Endodermal cell (in vitro differentiated cells): Measurements from ENCODE around the gene C1QBP. TPM values are rescaled to one million over a fixed set of nuclear protein-coding genes. Genes with fewer than 3 reads are reported as not detected.

ENCODE experiments used
- DNase-seq: peaks from one replicate; pipeline ENCODE4 v3.0.0-alpha.2; 2017
- H3K27ac ChIP-seq: 2 replicates; pipeline ENCODE4 v1.5.1; 2013; ENCODE audit warnings: mild to moderate bottlenecking, low read depth, low read length, moderate library complexity
- H3K27me3 ChIP-seq: 2 replicates; pipeline ENCODE4 v1.6.1; 2013; ENCODE audit warnings: mild to moderate bottlenecking, low read length, moderate library complexity; ENCODE audit not compliant: insufficient read depth, control insufficient read depth, poor library complexity, severe bottlenecking
- H3K36me3 ChIP-seq: 2 replicates; pipeline ENCODE4 v1.7.0; 2013; ENCODE audit warnings: mild to moderate bottlenecking, low read length, moderate library complexity; ENCODE audit not compliant: control insufficient read depth, insufficient read depth
- H3K4me1 ChIP-seq: one replicate; pipeline ENCODE4 v1.7.0; 2013; ENCODE audit warnings: low read length; ENCODE audit not compliant: control insufficient read depth, insufficient read depth
- H3K4me3 ChIP-seq: 2 replicates; pipeline ENCODE4 v1.5.1; 2013; ENCODE audit warnings: mild to moderate bottlenecking, low read length, moderate library complexity
- H3K9ac ChIP-seq: 2 replicates; pipeline ENCODE4 v1.6.1; 2013; ENCODE audit warnings: mild to moderate bottlenecking, low read length, moderate library complexity; ENCODE audit not compliant: poor library complexity, severe bottlenecking; ENCODE audit errors: extremely low read depth
- H3K9me3 ChIP-seq: 2 replicates; pipeline ENCODE4 v1.6.1; 2013; ENCODE audit warnings: mild to moderate bottlenecking, low read length, moderate library complexity; ENCODE audit not compliant: control insufficient read depth
- H3K27ac Mint-ChIP-seq: 2 replicates; pipeline ENCODE4 v1.8.0; 2020; ENCODE audit warnings: mixed read lengths
- H3K27me3 Mint-ChIP-seq: 2 replicates; pipeline ENCODE4 v1.8.0; 2021; ENCODE audit warnings: mild to moderate bottlenecking, mixed read lengths; ENCODE audit not compliant: insufficient read depth
- H3K36me3 Mint-ChIP-seq: 2 replicates; pipeline ENCODE4 v1.8.0; 2020; ENCODE audit warnings: low read depth, mixed read lengths
- H3K4me1 Mint-ChIP-seq: 2 replicates; pipeline ENCODE4 v1.8.0; 2020; ENCODE audit warnings: mixed read lengths
- H3K4me3 Mint-ChIP-seq: 2 replicates; pipeline ENCODE4 v1.8.0; 2020; ENCODE audit warnings: mild to moderate bottlenecking, moderate library complexity, mixed read lengths
- H3K9me3 Mint-ChIP-seq: 2 replicates; pipeline ENCODE4 v1.8.0; 2020; ENCODE audit warnings: mild to moderate bottlenecking, mixed read lengths
- CTCF ChIP-seq: fragments of 200-600 bp; sonication (generic); conservative IDR thresholded peaks from 2 replicates; pipeline ENCODE4 v1.5.0; 2021; ENCODE audit warnings: antibody characterized with exemption, mild to moderate bottlenecking
- WGBS, 2 experiments: methylation state at CpG; one replicate each; pipeline versions ENCODE4 v1.1.5 to v1.1.7; 2013; ENCODE audit warnings: missing lambda C conversion rate in 2 of 2, mixed read lengths in 1 of 2; ENCODE audit not compliant: insufficient coverage in 1 of 2, insufficient read length in 1 of 2; 5-methylcytosine and 5-hydroxymethylcytosine counted together
- total RNA-seq, 2 donors: library from RNA; stranded (reverse); fragmentation: NEBNext Ultra II Directional in 1 of 2; extraction: Animal tissue kit (Norgen Biotek cat#: 25700) in 1 of 2; gene quantifications; 2 replicates in 1 of 2; 3 replicates in 1 of 2; pipeline ENCODE4 v1.2.1, GENCODE V29; 2021

Gene C1QBP
- total RNA-seq, 2 donors from 2014 or later, result 213 to 217 TPM

- Mint-ChIP-seq H3K4me3 (no peak overlapping the region), H3K27me3 (no peaks in the 10 kb centered on the region), H3K4me1 (no peaks in the 10 kb centered on the region), H3K9me3 (no peaks in the 10 kb centered on the region), H3K27ac (no peak overlapping the region), H3K36me3 (peaks cover 38% of the 10 kb centered on the region)
- no peak overlapping the region for H3K27ac ChIP-seq
- no peaks in the 10 kb centered on the region for H3K27me3 ChIP-seq
- H3K4me3 ChIP-seq, result no peak overlapping the region
- TF ChIP-seq CTCF, result no peak
- DNase-seq, result no peak
- WGBS, 2 experiments, result 91 to 93% methylated on average over 5 to 7 of the region's 7 CpGs
- H3K4me1 ChIP-seq, result no peaks in the 10 kb centered on the region
- H3K9ac ChIP-seq, result no peak overlapping the region
- H3K9me3 ChIP-seq, result no peaks in the 10 kb centered on the region
- peaks cover 92% of the 10 kb centered on the region for H3K36me3 ChIP-seq
These were observed 28.2 kb downstream of the C1QBP start for GRCh38 chr17:5410594-5411272.

GRCh38 chr17:5408186-5408585 lies 30.8 kb downstream of the C1QBP start:
- H3K4me3 Mint-ChIP-seq, result no peak overlapping the region
- H3K36me3 Mint-ChIP-seq, result peaks cover 41% of the 10 kb centered on the region
- 67 to 72% methylated on average over 3 to 5 of the region's 5 CpGs for WGBS, 2 experiments
- DNase-seq, result no peak
- Histone ChIP-seq H3K9ac (no peak overlapping the region), H3K4me1 (no peaks in the 10 kb centered on the region), H3K27ac (no peak overlapping the region), H3K4me3 (no peak overlapping the region), H3K36me3 (peaks cover 90% of the 10 kb centered on the region), H3K9me3 (no peaks in the 10 kb centered on the region), H3K27me3 (no peaks in the 10 kb centered on the region)
- H3K9me3 Mint-ChIP-seq, result no peaks in the 10 kb centered on the region
- H3K27ac Mint-ChIP-seq, result no peak overlapping the region
- no peaks in the 10 kb centered on the region for H3K4me1 Mint-ChIP-seq
- TF ChIP-seq CTCF, result no peak
- no peaks in the 10 kb centered on the region for H3K27me3 Mint-ChIP-seq

- no peaks in the 10 kb centered on the region for H3K9me3 Mint-ChIP-seq
These were observed 33.6 kb downstream of the C1QBP start for GRCh38 chr17:5405400-5405799.

More at GRCh38 chr17:5405400-5405799, 33.6 kb downstream of the C1QBP start:
- no peak overlapping the region for H3K4me3 ChIP-seq
- H3K27ac Mint-ChIP-seq, result no peak overlapping the region
- no peaks in the 10 kb centered on the region for H3K27me3 ChIP-seq
- WGBS, 2 experiments, result 96 to 100% methylated on average over 2 to 4 of the region's 4 CpGs
- no peak overlapping the region for H3K27ac ChIP-seq
- H3K4me3 Mint-ChIP-seq, result no peak overlapping the region
- no peaks in the 10 kb centered on the region for H3K27me3 Mint-ChIP-seq
- no peaks in the 10 kb centered on the region for H3K9me3 ChIP-seq
- H3K36me3 Mint-ChIP-seq, result peaks cover 23% of the 10 kb centered on the region
- H3K9ac ChIP-seq, result no peak overlapping the region
- TF ChIP-seq CTCF, result no peak
- no peaks in the 10 kb centered on the region for H3K4me1 ChIP-seq
- H3K4me1 Mint-ChIP-seq, result no peaks in the 10 kb centered on the region
- no peak for DNase-seq
- peaks cover 87% of the 10 kb centered on the region for H3K36me3 ChIP-seq
